ENCODE results near the gene SKAP1.

The SKAP1 gene

DNA sequence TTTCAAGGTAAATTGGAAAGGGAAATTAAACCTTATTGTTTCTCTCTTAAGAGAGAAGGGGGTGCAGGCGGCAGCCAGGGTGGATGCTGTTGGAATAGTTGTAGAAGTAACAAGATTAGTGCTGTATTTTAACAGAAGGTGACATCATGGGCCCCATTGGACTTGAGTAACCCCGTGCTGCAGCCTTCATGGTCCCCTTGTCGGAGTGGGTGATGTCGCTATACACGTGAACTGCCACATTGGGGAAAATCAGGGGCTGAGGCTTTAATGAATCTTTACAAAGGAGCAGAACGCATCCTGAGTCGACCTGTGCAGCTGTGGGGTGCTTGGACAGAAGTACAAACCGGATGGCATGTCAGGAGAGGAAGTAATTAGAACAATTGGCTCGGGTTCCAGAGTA is 319.3 kb downstream of the SKAP1 start:
- Histone ChIP-seq H3K27me3 (ENCODE audit: insufficient read depth, poor library complexity, severe bottlenecking) (no peaks in the 10 kb centered on the region), H3K4me3 (replicated peaks; ENCODE audit: insufficient read depth, low read length) (0 out of 2 replicates have a peak overlapping the region, but pooled peaks have one; percentile 8), H3K27ac (replicated peaks) (peak overlapping the region; percentile 78)
- no peak for DNase-seq (ENCODE audit: low read depth in 1 of 2, low spot score in 1 of 2)
- TF ChIP-seq GABPA (IDR thresholded peaks at IDR 0.05; ENCODE audit: low read depth) (no peak), POLR2AphosphoS5 (IDR thresholded peaks at IDR 0.05; ENCODE audit: low read depth) (no peak), SPI1 (IDR thresholded peaks at IDR 0.05; ENCODE audit: borderline replicate concordance, low read depth) (no peak)
- TF ChIP-seq, protein P1, sequence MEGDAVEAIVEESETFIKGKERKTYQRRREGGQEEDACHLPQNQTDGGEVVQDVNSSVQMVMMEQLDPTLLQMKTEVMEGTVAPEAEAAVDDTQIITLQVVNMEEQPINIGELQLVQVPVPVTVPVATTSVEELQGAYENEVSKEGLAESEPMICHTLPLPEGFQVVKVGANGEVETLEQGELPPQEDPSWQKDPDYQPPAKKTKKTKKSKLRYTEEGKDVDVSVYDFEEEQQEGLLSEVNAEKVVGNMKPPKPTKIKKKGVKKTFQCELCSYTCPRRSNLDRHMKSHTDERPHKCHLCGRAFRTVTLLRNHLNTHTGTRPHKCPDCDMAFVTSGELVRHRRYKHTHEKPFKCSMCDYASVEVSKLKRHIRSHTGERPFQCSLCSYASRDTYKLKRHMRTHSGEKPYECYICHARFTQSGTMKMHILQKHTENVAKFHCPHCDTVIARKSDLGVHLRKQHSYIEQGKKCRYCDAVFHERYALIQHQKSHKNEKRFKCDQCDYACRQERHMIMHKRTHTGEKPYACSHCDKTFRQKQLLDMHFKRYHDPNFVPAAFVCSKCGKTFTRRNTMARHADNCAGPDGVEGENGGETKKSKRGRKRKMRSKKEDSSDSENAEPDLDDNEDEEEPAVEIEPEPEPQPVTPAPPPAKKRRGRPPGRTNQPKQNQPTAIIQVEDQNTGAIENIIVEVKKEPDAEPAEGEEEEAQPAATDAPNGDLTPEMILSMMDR (IDR thresholded peaks at IDR 0.05; ENCODE audit: insufficient read depth, low read length) = no peak
- TF ChIP-seq, protein P2, sequence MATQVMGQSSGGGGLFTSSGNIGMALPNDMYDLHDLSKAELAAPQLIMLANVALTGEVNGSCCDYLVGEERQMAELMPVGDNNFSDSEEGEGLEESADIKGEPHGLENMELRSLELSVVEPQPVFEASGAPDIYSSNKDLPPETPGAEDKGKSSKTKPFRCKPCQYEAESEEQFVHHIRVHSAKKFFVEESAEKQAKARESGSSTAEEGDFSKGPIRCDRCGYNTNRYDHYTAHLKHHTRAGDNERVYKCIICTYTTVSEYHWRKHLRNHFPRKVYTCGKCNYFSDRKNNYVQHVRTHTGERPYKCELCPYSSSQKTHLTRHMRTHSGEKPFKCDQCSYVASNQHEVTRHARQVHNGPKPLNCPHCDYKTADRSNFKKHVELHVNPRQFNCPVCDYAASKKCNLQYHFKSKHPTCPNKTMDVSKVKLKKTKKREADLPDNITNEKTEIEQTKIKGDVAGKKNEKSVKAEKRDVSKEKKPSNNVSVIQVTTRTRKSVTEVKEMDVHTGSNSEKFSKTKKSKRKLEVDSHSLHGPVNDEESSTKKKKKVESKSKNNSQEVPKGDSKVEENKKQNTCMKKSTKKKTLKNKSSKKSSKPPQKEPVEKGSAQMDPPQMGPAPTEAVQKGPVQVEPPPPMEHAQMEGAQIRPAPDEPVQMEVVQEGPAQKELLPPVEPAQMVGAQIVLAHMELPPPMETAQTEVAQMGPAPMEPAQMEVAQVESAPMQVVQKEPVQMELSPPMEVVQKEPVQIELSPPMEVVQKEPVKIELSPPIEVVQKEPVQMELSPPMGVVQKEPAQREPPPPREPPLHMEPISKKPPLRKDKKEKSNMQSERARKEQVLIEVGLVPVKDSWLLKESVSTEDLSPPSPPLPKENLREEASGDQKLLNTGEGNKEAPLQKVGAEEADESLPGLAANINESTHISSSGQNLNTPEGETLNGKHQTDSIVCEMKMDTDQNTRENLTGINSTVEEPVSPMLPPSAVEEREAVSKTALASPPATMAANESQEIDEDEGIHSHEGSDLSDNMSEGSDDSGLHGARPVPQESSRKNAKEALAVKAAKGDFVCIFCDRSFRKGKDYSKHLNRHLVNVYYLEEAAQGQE (IDR thresholded peaks at IDR 0.05; ENCODE audit: insufficient replicate concordance, low read depth) = no peak

DNA sequence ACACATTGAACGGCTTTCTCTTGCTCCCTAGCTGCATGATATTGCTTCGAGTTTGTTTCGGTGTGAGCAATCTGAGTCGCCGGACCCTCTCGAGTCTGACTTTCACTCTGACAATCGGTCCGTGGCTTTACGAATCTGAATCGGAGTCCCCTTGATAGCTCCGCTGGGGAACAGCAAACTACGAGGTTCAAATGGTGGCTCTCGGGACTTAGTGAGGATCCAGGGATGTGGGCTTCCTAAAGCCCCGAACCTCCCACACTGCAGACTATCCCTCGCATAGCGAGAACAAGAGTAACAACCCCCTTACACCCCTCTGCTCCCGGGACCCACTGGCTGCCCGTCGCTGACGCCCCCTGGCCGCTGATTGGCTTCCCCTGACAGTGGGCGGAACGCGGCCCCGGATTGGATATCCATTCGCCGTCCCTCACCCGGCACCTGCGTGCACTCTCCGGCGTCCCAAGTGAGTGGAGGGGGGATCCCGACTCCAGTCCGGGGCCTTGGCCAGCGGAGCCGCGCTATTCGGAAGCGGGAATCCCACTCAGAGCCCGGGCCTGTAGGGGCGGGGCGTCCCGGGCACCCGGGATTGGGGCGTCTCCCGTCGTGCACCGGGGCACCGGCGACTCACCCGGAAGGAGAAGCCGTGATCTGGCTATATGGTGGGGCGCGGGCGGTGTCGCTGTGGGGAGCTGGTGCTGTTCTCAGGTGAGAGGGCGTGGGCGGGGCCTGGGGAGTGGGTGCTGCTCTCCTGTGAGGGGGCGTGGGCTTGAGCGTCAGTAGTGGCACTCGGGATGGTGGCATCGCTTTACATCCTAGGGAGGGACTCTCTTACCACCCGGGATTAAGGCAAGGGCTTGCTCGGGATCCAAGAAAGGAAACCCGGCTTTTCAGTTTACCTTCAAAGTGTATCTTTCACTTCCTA is 322.6 kb downstream of the SKAP1 start, which contains the start of gene SNX11:
TSS of gene SNX11 (plus strand) at position 630 of the 919 bp plus-strand sequence. CDS start 4,278 bp downstream, outside the sequence.
- Histone ChIP-seq H3K4me3 (replicated peaks; ENCODE audit: insufficient read depth, low read length) (peak within 1 kb of the TSS; percentile 70), H3K27me3 (ENCODE audit: insufficient read depth, poor library complexity, severe bottlenecking) (no peaks in the 10 kb centered on the region), H3K27ac (replicated peaks) (peak within 1 kb of the TSS; percentile 88)
- DNase-seq (ENCODE audit: low read depth in 1 of 2, low spot score in 1 of 2) = peak; percentile 81 to 90
- TF ChIP-seq GABPA (IDR thresholded peaks at IDR 0.05; ENCODE audit: low read depth) = peak; percentile 58; the same call in 1 of the 2 replicates
- TF ChIP-seq POLR2AphosphoS5 (IDR thresholded peaks at IDR 0.05; ENCODE audit: low read depth) = no peak
- TF ChIP-seq, protein P2 (IDR thresholded peaks at IDR 0.05; ENCODE audit: insufficient replicate concordance, low read depth) = no peak

DNA sequence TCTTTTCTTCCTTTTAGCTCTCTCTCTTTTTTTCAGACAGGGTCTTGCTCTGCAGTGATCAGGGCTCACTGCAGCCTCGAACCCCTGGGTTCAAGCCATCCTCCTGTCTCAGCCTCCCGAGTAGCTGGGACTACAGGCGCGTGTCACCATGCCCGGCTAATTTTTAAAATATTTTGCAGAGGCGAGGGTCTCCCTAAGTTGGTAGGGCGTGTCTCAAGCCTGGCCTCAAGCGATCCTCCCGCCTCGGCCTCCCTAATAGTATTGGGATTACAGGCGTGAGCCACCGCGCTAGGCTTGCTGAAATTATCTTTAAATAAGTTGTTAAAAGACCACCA is 323.2 kb downstream of the SKAP1 start:
- no peak for TF ChIP-seq SPI1 (IDR thresholded peaks at IDR 0.05; ENCODE audit: borderline replicate concordance, low read depth)
- TF ChIP-seq, protein P2 (IDR thresholded peaks at IDR 0.05; ENCODE audit: insufficient replicate concordance, low read depth) = no peak
- TF ChIP-seq, protein P1 (IDR thresholded peaks at IDR 0.05; ENCODE audit: insufficient read depth, low read length) = no peak
- TF ChIP-seq POLR2AphosphoS5 (IDR thresholded peaks at IDR 0.05; ENCODE audit: low read depth) = no peak
- TF ChIP-seq GABPA (IDR thresholded peaks at IDR 0.05; ENCODE audit: low read depth) = no peak

More for the DNA sequence above, 323.2 kb downstream of the SKAP1 start:
- Histone ChIP-seq H3K4me3 (replicated peaks; ENCODE audit: insufficient read depth, low read length) (peak overlapping the region; percentile 70), H3K27me3 (ENCODE audit: insufficient read depth, poor library complexity, severe bottlenecking) (no peaks in the 10 kb centered on the region), H3K27ac (replicated peaks) (peak overlapping the region; percentile 88)
- no peak for DNase-seq (ENCODE audit: low read depth in 1 of 2, low spot score in 1 of 2)

Data from HL-60 (cell line).